CD4-positive, alpha-beta T cell treated with Interleukin-4 for 4 hours (primary cell): ENCODE results near the gene SUGT1.

Experiments used
- DNase-seq: peaks from one replicate; pipeline ENCODE4 v3.0.0-alpha.2; 2020

Gene SUGT1

GRCh38 chr13:52738719-52739467 is 86.3 kb downstream of the SUGT1 start:
- no peak for DNase-seq

DNA sequence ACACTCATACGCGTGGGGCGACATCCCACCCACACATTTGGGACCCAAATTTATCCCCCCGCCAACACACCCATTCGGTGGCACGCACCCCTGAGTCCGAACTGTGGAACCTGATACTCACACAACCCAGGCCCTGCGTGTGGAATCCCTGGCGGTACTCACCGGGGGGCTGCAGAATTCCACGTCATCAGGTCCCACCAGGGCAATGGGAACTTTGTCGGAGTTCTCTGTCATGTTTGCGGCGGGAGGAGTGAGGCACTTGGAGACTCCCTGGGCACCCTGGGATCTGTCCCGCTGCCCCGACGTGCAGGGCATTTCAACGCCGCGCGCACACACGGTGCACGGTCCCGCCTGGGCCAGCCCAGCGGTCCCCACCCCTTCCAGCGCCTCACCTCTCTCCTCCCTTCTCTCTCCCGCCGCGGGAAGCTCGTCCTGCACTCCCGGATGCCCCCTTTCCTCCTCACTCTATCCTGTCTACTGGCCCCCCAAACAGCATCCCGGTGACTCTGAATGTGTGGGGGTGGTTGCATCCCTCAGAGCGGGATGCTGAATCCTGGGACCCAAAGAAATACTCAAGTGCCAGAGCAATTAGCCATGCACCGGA is 86.9 kb downstream of the SUGT1 start, which contains the start of gene CNMD:
TSS of gene CNMD (minus strand) at position 353 of the 604 bp plus-strand sequence. CDS start at position 234, 119 bp downstream.
- no peak for DNase-seq

- no peak for DNase-seq
Measured at GRCh38 chr13:52743569-52743968, 90.9 kb downstream of the SUGT1 start.

- DNase-seq = no peak
Measured at GRCh38 chr13:52743988-52744387, 91.4 kb downstream of the SUGT1 start.

GRCh38 chr13:52744842-52745375 is 92.3 kb downstream of the SUGT1 start:
- no peak for DNase-seq

GRCh38 chr13:52746141-52746540 is 93.5 kb downstream of the SUGT1 start:
- DNase-seq = no peak

DNA sequence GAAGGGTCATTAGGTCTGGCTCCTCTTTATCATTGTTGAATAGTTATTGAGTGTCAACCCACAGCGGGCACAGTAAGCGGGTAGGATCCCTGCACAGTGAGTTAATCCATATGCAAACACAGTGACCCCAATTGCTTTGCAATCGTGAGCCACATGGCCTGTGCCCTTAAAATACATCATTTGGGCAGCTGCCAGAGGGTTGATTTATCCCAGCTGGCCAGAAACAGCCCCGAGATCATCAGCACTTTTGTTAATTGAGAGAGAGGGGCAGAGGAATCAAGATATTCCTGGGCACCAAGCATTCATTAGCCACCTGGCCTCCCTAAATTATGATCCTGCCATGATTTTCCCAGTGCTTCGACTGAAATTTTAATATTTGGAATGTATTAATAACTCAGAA is 96.8 kb downstream of the SUGT1 start:
- no peak for DNase-seq
